Mesendoderm (in vitro differentiated cells): ENCODE data around the gene RAI14.

ENCODE experiments used
- DNase-seq: peaks from one replicate; pipeline ENCODE4 v3.0.0; 2013
- H2AK5ac ChIP-seq: 2 replicates; pipeline ENCODE4 v1.6.1; 2013; ENCODE audit warnings: low read length, inconsistent platforms
- H2BK120ac ChIP-seq: 2 replicates; pipeline ENCODE4 v1.6.1; 2013; ENCODE audit warnings: low read depth, mild to moderate bottlenecking, low read length, moderate library complexity, mixed read lengths
- H2BK15ac ChIP-seq: replicated peaks from 2 replicates; pipeline ENCODE4 v1.6.1; 2013; ENCODE audit warnings: low read depth, mild to moderate bottlenecking, moderate library complexity
- H2BK5ac ChIP-seq: 2 replicates; pipeline ENCODE4 v1.6.1; 2013; ENCODE audit warnings: low read length, inconsistent platforms
- H3K18ac ChIP-seq: 2 replicates; pipeline ENCODE4 v1.6.1; 2013; ENCODE audit warnings: mild to moderate bottlenecking, low read length, mixed read lengths
- H3K23ac ChIP-seq: one replicate; pipeline ENCODE4 v1.6.1; 2013; ENCODE audit warnings: low read length
- H3K27ac ChIP-seq: 2 replicates; pipeline ENCODE4 v1.5.1; 2013; ENCODE audit warnings: low read depth, mild to moderate bottlenecking, inconsistent platforms, low read length, moderate library complexity
- H3K27me3 ChIP-seq: 2 replicates; pipeline ENCODE4 v1.6.1; 2013; ENCODE audit warnings: low read length, control low read depth, mild to moderate bottlenecking, inconsistent platforms; ENCODE audit not compliant: insufficient read depth, poor library complexity
- H3K36me3 ChIP-seq: 2 replicates; pipeline ENCODE4 v1.6.1; 2013; ENCODE audit warnings: low read length, inconsistent platforms; ENCODE audit not compliant: control insufficient read depth, insufficient read depth
- H3K4ac ChIP-seq: one replicate; pipeline ENCODE4 v1.6.1; 2013; ENCODE audit warnings: low read depth, mild to moderate bottlenecking, low read length, moderate library complexity
- H3K4me1 ChIP-seq: 2 replicates; pipeline ENCODE4 v1.6.1; 2013; ENCODE audit warnings: low read depth, low read length, inconsistent platforms; ENCODE audit not compliant: control insufficient read depth
- H3K4me2 ChIP-seq: 2 replicates; pipeline ENCODE4 v1.6.1; 2013; ENCODE audit warnings: low read length
- H3K4me3 ChIP-seq: 2 replicates; pipeline ENCODE4 v1.5.1; 2013; ENCODE audit warnings: mild to moderate bottlenecking, low read length
- H3K56ac ChIP-seq: one replicate; pipeline ENCODE4 v1.6.1; 2013; ENCODE audit warnings: low read length
- H3K79me1 ChIP-seq: 2 replicates; pipeline ENCODE4 v1.6.1; 2013; ENCODE audit warnings: low read length, inconsistent platforms
- H3K79me2 ChIP-seq: 2 replicates; pipeline ENCODE4 v1.6.1; 2013; ENCODE audit warnings: mild to moderate bottlenecking, low read length; ENCODE audit not compliant: control insufficient read depth, insufficient read depth
- H3K9ac ChIP-seq: 2 replicates; pipeline ENCODE4 v1.6.1; 2013; ENCODE audit warnings: low read length, inconsistent platforms
- H4K5ac ChIP-seq: one replicate; pipeline ENCODE4 v1.6.1; 2013; ENCODE audit warnings: low read length
- H4K8ac ChIP-seq: one replicate; pipeline ENCODE4 v1.6.1; 2013; ENCODE audit warnings: low read depth, mild to moderate bottlenecking, control low read depth, low read length, moderate library complexity
- WGBS: extraction: QIAGEN DNeasy Blood & Tissue Kit; methylation state at CpG from one replicate; pipeline ENCODE4 v1.1.7; 2013; ENCODE audit warnings: low lambda C conversion rate, missing lambda C conversion rate; ENCODE audit not compliant: insufficient coverage; ENCODE audit errors: extremely low coverage; 5-methylcytosine and 5-hydroxymethylcytosine counted together

RAI14 gene

GRCh38 chr5:34656700-34657273, 659 bp downstream of the RAI14 start:
- DNase-seq, result no peak
- H3K27ac ChIP-seq, result peak overlapping the region; percentile 99

GRCh38 chr5:34657274-34657921, 1.3 kb downstream of the RAI14 start:
- no CpG with 5 or more reads among the region's 28 CpGs for WGBS
- H3K79me2 ChIP-seq, result peaks cover 51% of the 10 kb centered on the region
- H2BK120ac ChIP-seq, result no peak overlapping the region
- H3K4ac ChIP-seq, result no peak overlapping the region
- H2BK5ac ChIP-seq, result no peak overlapping the region
- H3K9ac ChIP-seq, result peak overlapping the region; percentile 92
- H3K4me3 ChIP-seq, result peak overlapping the region; percentile 86
- H3K79me1 ChIP-seq, result peaks cover 4% of the 10 kb centered on the region
- H4K5ac ChIP-seq, result no peak overlapping the region
- peak; percentile 72 for DNase-seq
- H3K56ac ChIP-seq, result peak overlapping the region; percentile 95
- H3K36me3 ChIP-seq, result no peaks in the 10 kb centered on the region
- H3K27ac ChIP-seq, result peak overlapping the region; percentile 99
- H2AK5ac ChIP-seq, result no peak overlapping the region
- H3K4me2 ChIP-seq, result peak overlapping the region; percentile 88
- H3K18ac ChIP-seq, result peak overlapping the region; percentile 100
- no peak overlapping the region for H4K8ac ChIP-seq
- no peaks in the 10 kb centered on the region for H3K27me3 ChIP-seq
- no peak overlapping the region for H2BK15ac ChIP-seq
- no peaks in the 10 kb centered on the region for H3K4me1 ChIP-seq
- peak overlapping the region; percentile 95 for H3K23ac ChIP-seq

More at GRCh38 chr5:34656700-34657273, 659 bp downstream of the RAI14 start:
- peak overlapping the region; percentile 92 for H3K9ac ChIP-seq
- H3K4me2 ChIP-seq, result peak overlapping the region; percentile 88
- no peaks in the 10 kb centered on the region for H3K27me3 ChIP-seq
- H3K18ac ChIP-seq, result peak overlapping the region; percentile 100
- no CpG with 5 or more reads among the region's 53 CpGs for WGBS
- H4K5ac ChIP-seq, result no peak overlapping the region
- H3K79me2 ChIP-seq, result peaks cover 46% of the 10 kb centered on the region
- peak overlapping the region; percentile 95 for H3K56ac ChIP-seq
- H3K79me1 ChIP-seq, result peaks cover 4% of the 10 kb centered on the region
- H2BK5ac ChIP-seq, result peak overlapping the region; percentile 64
- H2BK120ac ChIP-seq, result peak overlapping the region; percentile 84
- peak overlapping the region; percentile 91 for H4K8ac ChIP-seq
- no peak overlapping the region for H2AK5ac ChIP-seq
- no peak overlapping the region for H2BK15ac ChIP-seq
- no peaks in the 10 kb centered on the region for H3K36me3 ChIP-seq
- no peak overlapping the region for H3K23ac ChIP-seq
- H3K4ac ChIP-seq, result peak overlapping the region; percentile 81
- H3K4me1 ChIP-seq, result no peaks in the 10 kb centered on the region
- H3K4me3 ChIP-seq, result peak overlapping the region; percentile 86

- no CpG with 5 or more reads among the region's 4 CpGs for WGBS
- Histone ChIP-seq H3K27ac (no peak overlapping the region), H3K23ac (no peak overlapping the region)
Observed at GRCh38 chr5:34657988-34658387, 1.9 kb downstream of the RAI14 start.

GRCh38 chr5:34659168-34659567, 3.0 kb downstream of the RAI14 start:
- no peak for DNase-seq
- no peak overlapping the region for H2BK5ac ChIP-seq
- H4K5ac ChIP-seq, result no peak overlapping the region
- no peaks in the 10 kb centered on the region for H3K27me3 ChIP-seq
- H3K4ac ChIP-seq, result no peak overlapping the region
- no peak overlapping the region for H3K23ac ChIP-seq
- no peak overlapping the region for H3K4me2 ChIP-seq
- peaks cover 6% of the 10 kb centered on the region for H3K79me1 ChIP-seq
- H3K27ac ChIP-seq, result no peak overlapping the region
- H3K36me3 ChIP-seq, result no peaks in the 10 kb centered on the region
- no CpG with 5 or more reads among the region's 3 CpGs for WGBS
- no peak overlapping the region for H3K9ac ChIP-seq
- peaks cover 67% of the 10 kb centered on the region for H3K79me2 ChIP-seq
- no peak overlapping the region for H3K4me3 ChIP-seq
- no peak overlapping the region for H2BK120ac ChIP-seq
- no peaks in the 10 kb centered on the region for H3K4me1 ChIP-seq
- no peak overlapping the region for H4K8ac ChIP-seq
- no peak overlapping the region for H3K56ac ChIP-seq
- H3K18ac ChIP-seq, result no peak overlapping the region
- H2AK5ac ChIP-seq, result no peak overlapping the region
- no peak overlapping the region for H2BK15ac ChIP-seq

More at GRCh38 chr5:34657988-34658387, 1.9 kb downstream of the RAI14 start:
- H4K5ac ChIP-seq, result no peak overlapping the region
- no peak overlapping the region for H3K4me3 ChIP-seq
- H3K4me1 ChIP-seq, result no peaks in the 10 kb centered on the region
- H3K9ac ChIP-seq, result peak overlapping the region; percentile 92
- H3K56ac ChIP-seq, result no peak overlapping the region
- H3K4ac ChIP-seq, result no peak overlapping the region
- no peak overlapping the region for H2AK5ac ChIP-seq
- H2BK15ac ChIP-seq, result no peak overlapping the region
- no peak overlapping the region for H3K18ac ChIP-seq
- H3K4me2 ChIP-seq, result peak overlapping the region; percentile 49
- no peak overlapping the region for H4K8ac ChIP-seq
- no peak overlapping the region for H2BK120ac ChIP-seq
- no peaks in the 10 kb centered on the region for H3K36me3 ChIP-seq
- peaks cover 4% of the 10 kb centered on the region for H3K79me1 ChIP-seq
- peak; percentile 50 for DNase-seq
- H3K79me2 ChIP-seq, result peaks cover 55% of the 10 kb centered on the region
- no peak overlapping the region for H2BK5ac ChIP-seq
- H3K27me3 ChIP-seq, result no peaks in the 10 kb centered on the region

- peaks cover 74% of the 10 kb centered on the region for H3K79me2 ChIP-seq
- H2BK15ac ChIP-seq, result no peak overlapping the region
- no peak overlapping the region for H4K8ac ChIP-seq
- H3K36me3 ChIP-seq, result no peaks in the 10 kb centered on the region
- H2BK120ac ChIP-seq, result no peak overlapping the region
- H4K5ac ChIP-seq, result no peak overlapping the region
- no CpG with 5 or more reads among the region's 4 CpGs for WGBS
- H3K4ac ChIP-seq, result no peak overlapping the region
- no peak overlapping the region for H3K18ac ChIP-seq
- no peaks in the 10 kb centered on the region for H3K4me1 ChIP-seq
- peaks cover 6% of the 10 kb centered on the region for H3K79me1 ChIP-seq
- H3K56ac ChIP-seq, result no peak overlapping the region
- no peak overlapping the region for H3K27ac ChIP-seq
- H3K27me3 ChIP-seq, result no peaks in the 10 kb centered on the region
- no peak for DNase-seq
- no peak overlapping the region for H3K9ac ChIP-seq
- no peak overlapping the region for H3K4me2 ChIP-seq
- H3K23ac ChIP-seq, result no peak overlapping the region
- no peak overlapping the region for H2BK5ac ChIP-seq
- no peak overlapping the region for H3K4me3 ChIP-seq
- H2AK5ac ChIP-seq, result no peak overlapping the region
Observed at GRCh38 chr5:34660444-34660843, 4.3 kb downstream of the RAI14 start.
